22Rv1 (cell line): ENCODE results near the gene MRPL42.
"Not testable (repeated sequence)": the region's sequence is repeated elsewhere in the genome, so short reads cannot be mapped to it uniquely, and the experiment has no call there.

Source experiments
- H3K27ac ChIP-seq: fragments of 450-650 bp; 2 replicates; pipeline ENCODE4 v1.5.1; 2017
- ZFX ChIP-seq: fragments of 450-650 bp; IDR thresholded peaks from 2 replicates; pipeline ENCODE4 v1.6.1; 2017; ENCODE audit warnings: antibody characterized with exemption, borderline replicate concordance
- TF ChIP-seq, protein P1 (sequence below): fragments of 450-650 bp; IDR thresholded peaks from 2 replicates; pipeline ENCODE4 v1.5.1; 2017; ENCODE audit warnings: mild to moderate bottlenecking

The MRPL42 gene

DNA sequence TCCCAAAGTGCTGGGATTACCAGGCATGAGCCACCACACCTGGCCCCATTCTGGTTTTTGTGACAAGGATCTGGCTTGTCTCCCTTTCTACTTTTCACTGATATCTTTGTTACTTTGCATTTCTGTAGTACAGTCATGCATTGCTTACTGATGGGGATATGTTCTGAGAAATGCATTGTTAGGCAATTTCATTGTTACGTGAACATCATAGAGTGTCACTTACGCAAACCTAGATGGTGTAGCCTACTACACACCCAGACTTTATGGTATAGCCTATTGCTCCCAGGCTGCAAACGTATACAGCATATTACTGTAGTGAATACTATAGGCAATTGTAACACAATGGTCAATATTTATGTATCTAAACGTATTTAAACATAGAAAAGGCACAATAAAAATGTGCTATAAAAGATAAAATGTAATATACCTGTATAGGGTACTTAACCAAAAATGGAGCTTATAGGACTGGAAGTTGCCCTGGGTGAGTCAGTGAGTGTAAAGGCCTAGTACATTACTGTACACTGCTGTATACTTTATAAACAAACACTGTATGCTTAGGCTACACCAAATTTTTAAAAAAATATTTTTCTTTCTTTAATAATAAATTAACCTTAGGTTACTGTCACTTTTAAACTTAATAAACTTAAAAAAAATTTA lies 16.0 kb downstream of the MRPL42 start:
- TF ChIP-seq, protein P1, sequence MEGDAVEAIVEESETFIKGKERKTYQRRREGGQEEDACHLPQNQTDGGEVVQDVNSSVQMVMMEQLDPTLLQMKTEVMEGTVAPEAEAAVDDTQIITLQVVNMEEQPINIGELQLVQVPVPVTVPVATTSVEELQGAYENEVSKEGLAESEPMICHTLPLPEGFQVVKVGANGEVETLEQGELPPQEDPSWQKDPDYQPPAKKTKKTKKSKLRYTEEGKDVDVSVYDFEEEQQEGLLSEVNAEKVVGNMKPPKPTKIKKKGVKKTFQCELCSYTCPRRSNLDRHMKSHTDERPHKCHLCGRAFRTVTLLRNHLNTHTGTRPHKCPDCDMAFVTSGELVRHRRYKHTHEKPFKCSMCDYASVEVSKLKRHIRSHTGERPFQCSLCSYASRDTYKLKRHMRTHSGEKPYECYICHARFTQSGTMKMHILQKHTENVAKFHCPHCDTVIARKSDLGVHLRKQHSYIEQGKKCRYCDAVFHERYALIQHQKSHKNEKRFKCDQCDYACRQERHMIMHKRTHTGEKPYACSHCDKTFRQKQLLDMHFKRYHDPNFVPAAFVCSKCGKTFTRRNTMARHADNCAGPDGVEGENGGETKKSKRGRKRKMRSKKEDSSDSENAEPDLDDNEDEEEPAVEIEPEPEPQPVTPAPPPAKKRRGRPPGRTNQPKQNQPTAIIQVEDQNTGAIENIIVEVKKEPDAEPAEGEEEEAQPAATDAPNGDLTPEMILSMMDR, result no peak
- TF ChIP-seq ZFX, result no peak
- H3K27ac ChIP-seq, result no peak overlapping the region

DNA sequence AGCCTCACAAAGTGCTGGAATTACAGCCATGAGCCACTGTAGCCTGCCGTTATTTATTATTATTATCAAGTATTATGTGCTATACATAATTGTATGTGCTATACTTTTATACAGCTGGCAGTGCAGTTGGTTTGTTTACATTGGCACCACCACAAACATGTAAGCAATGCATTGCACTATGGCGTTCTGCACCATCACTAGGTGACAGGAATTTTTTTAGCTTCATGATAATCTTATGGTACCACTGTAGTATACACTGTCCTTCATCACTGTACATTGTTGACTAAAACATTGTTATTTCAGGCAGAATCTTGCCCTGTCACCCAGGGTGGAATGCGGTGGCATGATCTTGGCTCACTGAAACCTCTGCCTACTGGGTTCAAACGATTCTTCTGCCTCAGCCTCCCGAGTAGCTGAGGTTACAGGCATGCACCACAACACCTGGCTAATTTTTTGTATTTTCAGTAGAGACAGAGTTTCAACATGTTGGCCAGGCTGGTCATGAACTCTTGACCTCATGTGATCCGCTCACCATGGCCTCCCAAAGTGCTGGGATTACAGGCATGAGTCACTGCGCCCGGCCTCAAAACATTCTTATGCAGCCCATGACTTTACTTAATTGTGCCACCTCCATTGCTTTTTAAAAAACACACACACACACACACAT lies 17.1 kb downstream of the MRPL42 start:
- H3K27ac ChIP-seq, result no peak overlapping the region
- TF ChIP-seq ZFX, result no peak
- TF ChIP-seq, protein P1, result no peak

DNA sequence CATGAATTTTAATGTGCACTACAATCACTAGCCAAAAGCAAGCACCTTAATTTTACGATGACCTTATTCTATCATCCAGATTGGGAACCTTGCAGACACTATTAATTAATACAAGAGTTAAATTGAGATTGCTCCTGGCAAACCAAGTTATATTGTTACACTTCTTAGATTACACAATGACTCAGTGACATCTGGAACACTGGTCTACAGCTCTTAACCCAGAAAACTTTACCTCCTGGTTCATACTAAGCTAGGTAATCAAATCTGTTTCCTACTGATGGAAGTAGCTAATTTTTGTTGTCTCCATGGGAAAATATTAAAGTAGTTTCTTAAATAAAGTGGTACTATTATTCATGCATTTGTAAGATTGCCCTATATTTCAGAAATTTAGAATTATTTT lies 25.5 kb downstream of the MRPL42 start:
- not testable (repeated sequence) for H3K27ac ChIP-seq

DNA sequence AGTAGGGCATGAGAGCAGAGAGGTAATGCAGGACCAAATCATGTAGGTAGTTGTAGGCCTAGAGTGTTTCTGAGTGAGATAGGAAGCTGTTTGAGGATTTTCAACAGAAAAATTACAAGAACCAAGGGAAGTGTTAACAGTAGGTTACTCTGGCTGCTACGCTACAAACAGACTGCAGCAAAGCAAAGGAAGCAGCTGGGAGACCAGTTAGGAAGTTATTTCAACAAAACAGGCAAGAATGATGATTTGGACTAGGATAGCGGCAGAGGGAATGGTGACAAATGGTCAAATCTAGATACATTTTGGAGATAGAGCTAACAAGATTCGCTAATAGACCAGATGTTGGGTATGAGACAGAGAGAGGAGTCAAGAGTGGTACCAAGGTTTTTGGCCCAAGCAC lies 26.8 kb downstream of the MRPL42 start:
- no peak for TF ChIP-seq ZFX
- TF ChIP-seq, protein P1, result no peak
- no peak overlapping the region for H3K27ac ChIP-seq

DNA sequence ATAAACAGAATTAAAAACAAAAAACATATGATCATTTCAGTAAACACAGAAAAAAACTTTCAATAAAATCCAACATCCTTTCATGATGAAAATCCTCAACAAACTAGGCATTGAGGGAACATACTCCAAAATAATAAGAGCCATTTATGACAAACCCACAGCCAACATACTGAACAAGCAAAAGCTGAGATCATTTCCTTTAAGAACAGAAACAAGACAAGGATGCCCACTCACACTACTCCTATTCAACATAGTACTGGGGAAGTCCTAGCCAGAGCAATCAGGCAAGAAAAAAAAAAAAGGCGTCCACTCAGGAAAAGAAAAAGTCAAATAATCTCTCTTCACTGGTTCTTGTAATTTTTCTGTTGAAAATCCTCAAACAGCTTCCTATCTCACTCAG lies 30.1 kb downstream of the MRPL42 start:
- TF ChIP-seq, protein P1, result no peak
- TF ChIP-seq ZFX, result no peak

DNA sequence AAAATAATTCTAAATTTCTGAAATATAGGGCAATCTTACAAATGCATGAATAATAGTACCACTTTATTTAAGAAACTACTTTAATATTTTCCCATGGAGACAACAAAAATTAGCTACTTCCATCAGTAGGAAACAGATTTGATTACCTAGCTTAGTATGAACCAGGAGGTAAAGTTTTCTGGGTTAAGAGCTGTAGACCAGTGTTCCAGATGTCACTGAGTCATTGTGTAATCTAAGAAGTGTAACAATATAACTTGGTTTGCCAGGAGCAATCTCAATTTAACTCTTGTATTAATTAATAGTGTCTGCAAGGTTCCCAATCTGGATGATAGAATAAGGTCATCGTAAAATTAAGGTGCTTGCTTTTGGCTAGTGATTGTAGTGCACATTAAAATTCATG lies 31.5 kb downstream of the MRPL42 start:
- not testable (repeated sequence) for H3K27ac ChIP-seq

More for the DNA sequence above, 30.1 kb downstream of the MRPL42 start:
- H3K27ac ChIP-seq, result no peak overlapping the region

DNA sequence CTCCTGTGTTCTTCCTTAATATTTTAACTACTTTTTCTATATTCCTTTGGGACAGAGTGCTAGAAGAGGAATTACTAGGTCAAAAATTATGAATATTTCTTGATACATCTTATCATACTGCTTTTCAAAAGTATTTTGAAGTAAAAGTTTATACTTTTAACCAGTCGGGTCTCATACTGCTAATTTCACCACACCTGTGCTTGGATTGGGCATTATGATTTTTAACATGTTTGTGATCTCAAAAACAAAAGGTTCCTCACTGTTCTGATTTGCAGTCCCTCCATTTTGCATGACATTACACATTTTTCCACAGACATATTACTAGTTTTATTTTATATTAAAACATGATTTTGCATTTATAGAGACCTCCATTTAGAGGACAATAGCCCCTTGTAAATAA lies 32.9 kb downstream of the MRPL42 start:
- no peak for TF ChIP-seq ZFX
- TF ChIP-seq, protein P1, result no peak
- H3K27ac ChIP-seq, result no peak overlapping the region

DNA sequence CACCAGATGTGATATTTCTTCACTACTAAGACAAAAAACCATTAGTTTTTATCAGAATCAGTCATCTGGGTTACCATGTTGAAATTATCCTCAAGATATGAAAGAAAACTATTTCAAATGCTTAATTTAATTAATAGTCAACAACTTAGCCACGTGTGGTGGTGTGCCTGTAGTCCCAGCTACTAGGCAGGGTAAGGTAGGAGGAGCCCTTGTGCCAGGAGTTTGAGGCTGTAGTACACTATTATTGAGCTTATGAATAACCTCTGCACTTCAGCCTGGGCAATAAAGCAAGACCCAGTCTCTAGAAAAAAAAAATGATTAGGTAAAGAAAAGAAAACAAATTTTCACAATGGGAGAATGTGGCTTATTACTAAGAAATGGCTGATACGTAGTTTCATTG lies 33.4 kb downstream of the MRPL42 start:
- H3K27ac ChIP-seq, result no peak overlapping the region
- no peak for TF ChIP-seq ZFX
- TF ChIP-seq, protein P1, result no peak
